ENCODE measurements around the gene EVA1A. TPM values are rescaled to one million over a fixed set of nuclear protein-coding genes. Genes with fewer than 3 reads are reported as not detected.

The EVA1A gene
- polyA plus RNA-seq, 1 donor (not counting 4 experiments of a cell fraction or from before 2014, with no cell fraction given): 11.5 TPM

DNA sequence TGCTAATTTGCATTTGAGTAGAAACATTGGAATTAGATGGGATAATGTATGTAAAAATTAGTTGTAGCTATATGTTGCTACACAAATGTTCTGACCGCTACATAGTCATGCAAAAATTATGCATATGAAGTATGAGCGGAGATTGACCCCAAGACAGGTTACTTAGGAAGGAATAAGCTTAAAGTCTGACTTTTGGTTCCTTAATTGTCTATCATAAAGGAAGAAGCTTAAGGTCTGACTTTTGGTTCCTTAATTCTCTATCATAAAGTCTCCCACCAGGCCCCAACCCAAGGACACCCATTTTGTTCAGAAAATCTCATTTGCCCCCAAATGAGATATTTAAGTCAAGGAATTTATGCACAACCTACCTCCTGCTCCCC, 106.5 kb downstream of the EVA1A start:
- dilution Hi-C loops (cut with MboI; ENCODE audit: extremely low pct_ligation_motif_present, low sequenced_read_pairs): no loop called here
- H3K4me2 ChIP-seq (ENCODE audit: control insufficient read depth, extremely low read depth, insufficient read depth, low read depth, low read length): no peak overlapping the region
- H3K9me3 ChIP-seq (ENCODE audit: control insufficient read depth, low read depth, low read length): no peaks in the 10 kb centered on the region
- FAIRE-seq: no peak
- no peaks in the 10 kb centered on the region for H3K36me3 ChIP-seq (ENCODE audit: control insufficient read depth in 2 of 2, extremely low read depth in 1 of 2, insufficient read depth in 2 of 2, low read length in 2 of 2)
- no peaks in the 10 kb centered on the region for H3K9me1 ChIP-seq (ENCODE audit: control insufficient read depth, extremely low read depth, insufficient read depth, low read length)
- no peak for DNase-seq (ENCODE audit: low read depth, low spot score)
- H4K20me1 ChIP-seq (ENCODE audit: control insufficient read depth, extremely low read depth, insufficient read depth, low read length): no peaks in the 10 kb centered on the region
- no peak overlapping the region for H3K27ac ChIP-seq (ENCODE audit: control insufficient read depth, insufficient read depth, low read length)
- TF ChIP-seq EZH2 (IDR thresholded peaks at IDR 0.05; ENCODE audit: low read length): no peak
- TF ChIP-seq, protein P1, sequence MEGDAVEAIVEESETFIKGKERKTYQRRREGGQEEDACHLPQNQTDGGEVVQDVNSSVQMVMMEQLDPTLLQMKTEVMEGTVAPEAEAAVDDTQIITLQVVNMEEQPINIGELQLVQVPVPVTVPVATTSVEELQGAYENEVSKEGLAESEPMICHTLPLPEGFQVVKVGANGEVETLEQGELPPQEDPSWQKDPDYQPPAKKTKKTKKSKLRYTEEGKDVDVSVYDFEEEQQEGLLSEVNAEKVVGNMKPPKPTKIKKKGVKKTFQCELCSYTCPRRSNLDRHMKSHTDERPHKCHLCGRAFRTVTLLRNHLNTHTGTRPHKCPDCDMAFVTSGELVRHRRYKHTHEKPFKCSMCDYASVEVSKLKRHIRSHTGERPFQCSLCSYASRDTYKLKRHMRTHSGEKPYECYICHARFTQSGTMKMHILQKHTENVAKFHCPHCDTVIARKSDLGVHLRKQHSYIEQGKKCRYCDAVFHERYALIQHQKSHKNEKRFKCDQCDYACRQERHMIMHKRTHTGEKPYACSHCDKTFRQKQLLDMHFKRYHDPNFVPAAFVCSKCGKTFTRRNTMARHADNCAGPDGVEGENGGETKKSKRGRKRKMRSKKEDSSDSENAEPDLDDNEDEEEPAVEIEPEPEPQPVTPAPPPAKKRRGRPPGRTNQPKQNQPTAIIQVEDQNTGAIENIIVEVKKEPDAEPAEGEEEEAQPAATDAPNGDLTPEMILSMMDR (optimal IDR thresholded peaks at IDR 0.05 in 1 of 3, IDR thresholded peaks at IDR 0.05 in 1 of 3, conservative IDR thresholded peaks at IDR 0.05 in 1 of 3; ENCODE audit: extremely low read depth in 1 of 3, insufficient read depth in 2 of 3, low read length in 3 of 3): no peak
- no peak overlapping the region for H3K9ac ChIP-seq (ENCODE audit: control insufficient read depth, extremely low read depth, insufficient read depth, low read length)
- H3K27me3 ChIP-seq (ENCODE audit: control insufficient read depth, extremely low read depth, insufficient read depth, low read length): peaks cover 5% of the 10 kb centered on the region
- no peaks in the 10 kb centered on the region for H3K79me2 ChIP-seq (ENCODE audit: control insufficient read depth, insufficient read depth, low read length)
- H3K4me1 ChIP-seq (ENCODE audit: control insufficient read depth, extremely low read depth, insufficient read depth, low read length): no peaks in the 10 kb centered on the region
- no peak overlapping the region for H3K4me3 ChIP-seq (ENCODE audit: control insufficient read depth in 2 of 3, extremely low read depth in 1 of 3, insufficient read depth in 2 of 3, low read depth in 1 of 3, low read length in 3 of 3)
- H2AFZ ChIP-seq (ENCODE audit: control insufficient read depth, low read length): no peak overlapping the region

DNA sequence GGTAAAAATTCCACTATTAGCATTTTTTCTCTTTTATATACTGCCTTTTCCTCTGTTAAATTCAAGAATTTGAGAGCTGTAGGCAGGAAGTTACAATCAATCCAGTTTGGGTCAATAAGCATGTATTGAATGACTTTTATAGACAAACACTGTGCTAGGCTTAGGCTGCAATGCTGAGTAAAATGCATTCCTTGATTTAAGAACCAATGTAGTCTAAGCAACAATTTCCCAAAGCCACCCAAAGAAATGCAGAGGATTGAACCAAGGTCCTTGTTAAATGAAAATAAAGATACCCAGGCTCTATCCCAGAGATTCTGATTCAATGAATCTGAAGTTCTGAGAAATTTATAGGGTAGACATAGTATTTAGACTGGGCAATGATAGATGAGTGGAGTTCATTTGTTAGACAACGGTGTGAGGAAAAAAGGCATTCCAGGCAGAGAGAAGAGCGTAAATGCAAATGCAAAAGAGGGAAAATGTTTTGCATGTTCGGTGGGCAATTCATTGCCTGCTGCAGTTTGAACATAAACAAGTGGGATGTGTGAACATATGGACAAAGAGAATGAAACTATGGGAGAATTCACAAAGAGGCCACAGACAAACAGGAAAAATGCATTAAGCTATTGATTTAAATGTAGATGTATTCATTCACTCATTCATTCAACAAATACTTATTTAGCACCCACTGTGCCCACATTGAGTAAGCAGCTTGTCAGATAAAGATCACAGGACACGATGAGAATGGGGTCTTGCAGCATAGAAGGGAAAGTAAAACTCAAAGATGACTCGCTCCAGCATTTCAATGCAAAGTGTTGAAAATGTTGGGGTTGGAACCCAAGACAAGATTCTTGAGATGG, 107.1 kb downstream of the EVA1A start:
- TF ChIP-seq EZH2 (IDR thresholded peaks at IDR 0.05; ENCODE audit: low read length): no peak
- TF ChIP-seq, protein P1 (optimal IDR thresholded peaks at IDR 0.05 in 1 of 3, IDR thresholded peaks at IDR 0.05 in 1 of 3, conservative IDR thresholded peaks at IDR 0.05 in 1 of 3; ENCODE audit: extremely low read depth in 1 of 3, insufficient read depth in 2 of 3, low read length in 3 of 3): no peak
- no peak overlapping the region for H3K27ac ChIP-seq (ENCODE audit: control insufficient read depth, insufficient read depth, low read length)
- no peak overlapping the region for H2AFZ ChIP-seq (ENCODE audit: control insufficient read depth, low read length)
- no peaks in the 10 kb centered on the region for H3K9me3 ChIP-seq (ENCODE audit: control insufficient read depth, low read depth, low read length)
- no peaks in the 10 kb centered on the region for H3K36me3 ChIP-seq (ENCODE audit: control insufficient read depth in 2 of 2, extremely low read depth in 1 of 2, insufficient read depth in 2 of 2, low read length in 2 of 2)
- no peaks in the 10 kb centered on the region for H3K9me1 ChIP-seq (ENCODE audit: control insufficient read depth, extremely low read depth, insufficient read depth, low read length)
- H3K9ac ChIP-seq (ENCODE audit: control insufficient read depth, extremely low read depth, insufficient read depth, low read length): no peak overlapping the region
- peaks cover 5% of the 10 kb centered on the region for H3K27me3 ChIP-seq (ENCODE audit: control insufficient read depth, extremely low read depth, insufficient read depth, low read length)
- DNase-seq (ENCODE audit: low read depth, low spot score) (no peak), FAIRE-seq (no peak)
- no peaks in the 10 kb centered on the region for H3K79me2 ChIP-seq (ENCODE audit: control insufficient read depth, insufficient read depth, low read length)
- no peak overlapping the region for H3K4me3 ChIP-seq (ENCODE audit: control insufficient read depth in 2 of 3, extremely low read depth in 1 of 3, insufficient read depth in 2 of 3, low read depth in 1 of 3, low read length in 3 of 3)
- dilution Hi-C loops (cut with MboI; ENCODE audit: extremely low pct_ligation_motif_present, low sequenced_read_pairs): no loop called here
- H3K4me1 ChIP-seq (ENCODE audit: control insufficient read depth, extremely low read depth, insufficient read depth, low read length): no peaks in the 10 kb centered on the region
- no peaks in the 10 kb centered on the region for H4K20me1 ChIP-seq (ENCODE audit: control insufficient read depth, extremely low read depth, insufficient read depth, low read length)
- no peak overlapping the region for H3K4me2 ChIP-seq (ENCODE audit: control insufficient read depth, extremely low read depth, insufficient read depth, low read depth, low read length)
